Nephron progenitor cell (in vitro differentiated cells): ENCODE data around the gene DACH1.

Experiments
- DNase-seq: peaks from one replicate; pipeline ENCODE4 v3.0.0; 2021
- H3K27ac Mint-ChIP-seq: 2 replicates; pipeline ENCODE4 v1.8.0; 2021; ENCODE audit warnings: mild to moderate bottlenecking, moderate library complexity, mixed read lengths
- H3K27me3 Mint-ChIP-seq: 2 replicates; pipeline ENCODE4 v1.8.0; 2021; ENCODE audit warnings: mild to moderate bottlenecking, low read depth, mixed read lengths; ENCODE audit not compliant: poor library complexity
- H3K36me3 Mint-ChIP-seq: 2 replicates; pipeline ENCODE4 v1.8.0; 2021; ENCODE audit warnings: low read depth, mixed read lengths
- H3K4me1 Mint-ChIP-seq: 2 replicates; pipeline ENCODE4 v1.8.0; 2021; ENCODE audit warnings: mixed read lengths
- H3K4me3 Mint-ChIP-seq: 2 replicates; pipeline ENCODE4 v1.8.0; 2021; ENCODE audit warnings: mild to moderate bottlenecking, moderate library complexity, mixed read lengths
- H3K9me3 Mint-ChIP-seq: 2 replicates; pipeline ENCODE4 v1.8.0; 2021; ENCODE audit warnings: mild to moderate bottlenecking, moderate library complexity, mixed read lengths
- TF ChIP-seq, protein P1 (sequence below): fragments of 200-600 bp; sonication (generic); IDR thresholded peaks from 2 replicates; pipeline ENCODE4 v1.5.0; 2021; ENCODE audit warnings: antibody characterized with exemption

DACH1 gene

DNA sequence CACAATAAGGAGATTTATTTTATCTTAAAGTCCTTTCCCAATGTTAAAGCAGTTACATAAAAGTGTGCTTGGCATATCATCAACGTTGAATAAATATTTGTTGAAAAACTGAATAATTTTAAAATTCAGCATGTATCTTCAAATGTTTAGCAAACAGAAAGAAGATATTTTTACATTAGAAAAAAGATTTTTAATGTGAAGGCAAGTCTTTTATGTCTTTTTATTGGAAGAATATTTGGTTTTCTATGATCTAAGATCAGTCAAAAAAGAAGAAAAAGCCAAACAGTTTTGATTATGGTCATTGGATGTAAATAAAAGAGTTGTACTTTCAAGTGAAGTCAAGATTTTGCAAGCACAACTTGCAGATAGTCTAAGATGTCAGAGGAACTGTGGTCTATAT lies 397.4 kb downstream of the DACH1 start:
- H3K4me3 Mint-ChIP-seq, result no peak overlapping the region
- no peak for DNase-seq
- H3K4me1 Mint-ChIP-seq, result no peaks in the 10 kb centered on the region
- peaks cover 46% of the 10 kb centered on the region for H3K36me3 Mint-ChIP-seq
- H3K27ac Mint-ChIP-seq, result no peak overlapping the region
- TF ChIP-seq, protein P1, sequence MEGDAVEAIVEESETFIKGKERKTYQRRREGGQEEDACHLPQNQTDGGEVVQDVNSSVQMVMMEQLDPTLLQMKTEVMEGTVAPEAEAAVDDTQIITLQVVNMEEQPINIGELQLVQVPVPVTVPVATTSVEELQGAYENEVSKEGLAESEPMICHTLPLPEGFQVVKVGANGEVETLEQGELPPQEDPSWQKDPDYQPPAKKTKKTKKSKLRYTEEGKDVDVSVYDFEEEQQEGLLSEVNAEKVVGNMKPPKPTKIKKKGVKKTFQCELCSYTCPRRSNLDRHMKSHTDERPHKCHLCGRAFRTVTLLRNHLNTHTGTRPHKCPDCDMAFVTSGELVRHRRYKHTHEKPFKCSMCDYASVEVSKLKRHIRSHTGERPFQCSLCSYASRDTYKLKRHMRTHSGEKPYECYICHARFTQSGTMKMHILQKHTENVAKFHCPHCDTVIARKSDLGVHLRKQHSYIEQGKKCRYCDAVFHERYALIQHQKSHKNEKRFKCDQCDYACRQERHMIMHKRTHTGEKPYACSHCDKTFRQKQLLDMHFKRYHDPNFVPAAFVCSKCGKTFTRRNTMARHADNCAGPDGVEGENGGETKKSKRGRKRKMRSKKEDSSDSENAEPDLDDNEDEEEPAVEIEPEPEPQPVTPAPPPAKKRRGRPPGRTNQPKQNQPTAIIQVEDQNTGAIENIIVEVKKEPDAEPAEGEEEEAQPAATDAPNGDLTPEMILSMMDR, result no peak
- H3K27me3 Mint-ChIP-seq, result no peaks in the 10 kb centered on the region
- H3K9me3 Mint-ChIP-seq, result no peaks in the 10 kb centered on the region

DNA sequence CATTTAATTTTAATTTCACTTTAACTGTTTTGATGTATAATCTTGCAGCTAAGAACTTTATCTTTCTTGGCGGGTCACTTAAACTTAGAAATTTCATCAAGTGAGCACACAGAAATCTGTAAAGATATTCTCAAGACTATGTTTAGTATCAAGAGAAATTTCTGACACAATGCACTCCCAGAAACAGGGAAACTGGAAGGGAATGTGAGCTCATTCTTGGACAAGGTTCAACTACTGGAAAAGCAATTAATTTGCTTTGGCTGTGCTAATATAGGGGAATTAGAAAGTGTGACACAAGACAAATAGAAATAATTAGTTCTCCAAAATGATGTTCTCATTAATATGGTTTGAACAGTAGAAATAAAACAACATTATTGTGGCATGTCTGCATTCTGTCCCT lies 402.3 kb downstream of the DACH1 start:
- no peak overlapping the region for H3K4me3 Mint-ChIP-seq
- no peak overlapping the region for H3K27ac Mint-ChIP-seq
- no peaks in the 10 kb centered on the region for H3K9me3 Mint-ChIP-seq
- peaks cover 22% of the 10 kb centered on the region for H3K36me3 Mint-ChIP-seq
- TF ChIP-seq, protein P1, result no peak
- no peaks in the 10 kb centered on the region for H3K4me1 Mint-ChIP-seq
- no peaks in the 10 kb centered on the region for H3K27me3 Mint-ChIP-seq
- DNase-seq, result no peak

DNA sequence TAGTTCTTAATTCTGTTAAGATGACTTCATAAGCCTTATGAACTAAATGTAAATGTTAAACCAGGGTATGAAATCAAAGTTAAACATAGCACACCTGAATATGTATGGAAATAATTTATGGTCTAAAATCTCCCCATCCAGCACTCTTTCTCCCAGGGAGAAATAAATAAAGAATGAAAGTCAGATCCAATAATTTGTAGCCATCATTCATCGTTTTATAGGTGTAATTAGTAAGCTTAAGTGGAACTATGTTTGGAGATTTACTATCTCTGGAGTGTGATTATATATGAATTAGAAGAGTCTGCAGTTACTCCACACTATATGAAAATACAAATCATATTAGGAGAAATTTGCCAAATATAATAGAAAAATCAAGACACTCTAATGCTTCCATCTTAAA lies 405.1 kb downstream of the DACH1 start:
- Mint-ChIP-seq H3K9me3 (no peaks in the 10 kb centered on the region), H3K27me3 (no peaks in the 10 kb centered on the region), H3K4me3 (no peak overlapping the region), H3K27ac (no peak overlapping the region), H3K36me3 (peaks cover 36% of the 10 kb centered on the region), H3K4me1 (no peaks in the 10 kb centered on the region)
- DNase-seq, result no peak
- TF ChIP-seq, protein P1, result no peak

DNA sequence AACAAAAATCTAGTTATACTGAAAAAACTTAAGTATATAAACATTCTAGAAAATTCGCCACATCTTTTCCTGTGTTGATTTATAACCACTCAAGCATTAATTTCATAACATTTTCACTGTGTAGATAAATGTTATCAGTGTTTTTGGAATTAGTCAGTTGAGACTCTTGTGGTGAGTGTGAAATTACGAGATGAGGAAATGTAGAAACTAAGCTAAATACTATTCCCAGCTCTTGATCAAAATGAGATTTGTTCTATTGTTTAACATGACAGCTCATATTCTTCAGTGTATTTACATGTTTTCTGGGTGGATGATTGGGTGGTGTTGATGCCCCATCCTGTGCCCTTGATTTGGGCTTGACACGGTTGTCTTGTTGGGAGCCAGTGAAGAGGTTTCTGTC lies 406.8 kb downstream of the DACH1 start:
- no peak for DNase-seq
- Mint-ChIP-seq H3K27me3 (no peaks in the 10 kb centered on the region), H3K27ac (peak overlapping the region; percentile 92), H3K36me3 (peaks cover 36% of the 10 kb centered on the region), H3K9me3 (no peaks in the 10 kb centered on the region), H3K4me3 (no peak overlapping the region), H3K4me1 (no peaks in the 10 kb centered on the region)
- TF ChIP-seq, protein P1, result no peak

DNA sequence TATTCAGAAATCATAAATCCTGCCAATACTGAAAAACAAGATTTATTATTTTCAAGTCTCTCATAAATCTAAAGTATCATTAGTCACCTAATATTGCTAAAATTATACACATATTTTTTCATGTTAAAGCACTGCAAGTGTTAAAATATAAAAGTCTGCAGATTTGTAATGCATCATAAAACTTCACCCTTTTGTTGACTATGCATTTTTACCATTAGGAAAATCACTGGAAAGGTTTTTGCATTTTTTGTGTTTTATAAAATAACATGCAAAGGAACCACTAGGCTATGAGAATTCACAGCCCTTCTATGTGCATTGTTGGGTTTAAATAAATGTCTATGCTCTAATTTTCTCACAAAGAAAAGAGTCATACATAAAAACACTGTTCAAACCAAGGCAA lies 407.3 kb downstream of the DACH1 start:
- Mint-ChIP-seq H3K4me3 (no peak overlapping the region), H3K36me3 (peaks cover 36% of the 10 kb centered on the region), H3K4me1 (no peaks in the 10 kb centered on the region), H3K9me3 (no peaks in the 10 kb centered on the region), H3K27me3 (no peaks in the 10 kb centered on the region), H3K27ac (no peak overlapping the region)
- DNase-seq, result no peak
- TF ChIP-seq, protein P1, result no peak

DNA sequence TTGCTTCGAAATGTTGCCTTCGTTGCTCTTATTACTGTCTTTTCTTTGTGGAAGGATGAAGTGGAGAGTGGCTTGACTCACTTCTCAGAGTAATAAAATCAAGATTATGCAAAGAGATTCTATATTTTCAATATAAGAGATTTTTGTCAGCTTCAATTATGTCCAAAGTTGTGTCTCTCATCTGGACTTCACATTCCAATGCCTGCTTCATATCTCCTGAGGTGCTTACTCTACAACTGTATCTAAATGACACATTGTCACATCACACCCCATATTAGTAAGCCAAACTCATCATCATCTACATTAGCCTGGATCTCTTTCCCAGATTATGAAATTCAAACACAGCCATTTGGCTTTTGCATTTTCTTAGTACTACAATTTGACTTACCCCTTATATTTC lies 409.4 kb downstream of the DACH1 start:
- H3K27me3 Mint-ChIP-seq, result no peaks in the 10 kb centered on the region
- H3K27ac Mint-ChIP-seq, result no peak overlapping the region
- TF ChIP-seq, protein P1, result no peak
- H3K9me3 Mint-ChIP-seq, result no peaks in the 10 kb centered on the region
- DNase-seq, result no peak
- H3K4me1 Mint-ChIP-seq, result no peaks in the 10 kb centered on the region
- peaks cover 33% of the 10 kb centered on the region for H3K36me3 Mint-ChIP-seq
- no peak overlapping the region for H3K4me3 Mint-ChIP-seq
